K562 (cell line): ENCODE results near the gene ZFAND3. TPM values are rescaled to one million over a fixed set of nuclear protein-coding genes. Genes with fewer than 3 reads are reported as not detected.

Source experiments
- BACH1 ChIP-seq: fragments of 200-800 bp; sonication (Bioruptor generic); IDR thresholded peaks from 2 replicates; pipeline ENCODE4 v1.6.1; 2016; ENCODE audit warnings: missing genetic modification characterization, missing compliant biosample characterization
- C11orf30 ChIP-seq: fragments of 450-650 bp; IDR thresholded peaks from 2 replicates; pipeline ENCODE4 v1.6.1; 2016; ENCODE audit warnings: low read depth, mild to moderate bottlenecking
- E2F4 ChIP-seq: sonication (generic); formaldehyde crosslinking; IDR thresholded peaks from 2 replicates; pipeline ENCODE4 v1.8.0; 2022; ENCODE audit warnings: mild to moderate bottlenecking, low read depth, missing genetic modification reagents
- EP300 ChIP-seq: IDR thresholded peaks from 2 replicates; pipeline ENCODE4 v1.6.1; 2012; ENCODE audit warnings: low read length, improper control_type of control experiment
- FOXK1 ChIP-seq: sonication (generic); formaldehyde crosslinking; IDR thresholded peaks from 2 replicates; pipeline ENCODE4 v1.8.0; 2022; ENCODE audit warnings: missing genetic modification reagents, mild to moderate bottlenecking, borderline replicate concordance
- HOXB6 ChIP-seq: fragments of 250-450 bp; sonication (Bioruptor Pico); IDR thresholded peaks from 2 replicates; pipeline ENCODE4 v1.5.1; 2022; ENCODE audit warnings: mild to moderate bottlenecking, borderline replicate concordance
- JUND ChIP-seq, 2 experiments: IDR thresholded peaks; 2 replicates in 1 of 2; 3 replicates in 1 of 2; pipeline ENCODE4 v1.6.1; 2011; ENCODE audit warnings: borderline replicate concordance in 2 of 2, low read depth in 2 of 2, low read length in 2 of 2, improper control_type of control experiment in 1 of 2, missing biosample characterization in 1 of 2, missing genetic modification characterization in 1 of 2, missing genetic modification reagents in 1 of 2
- L3MBTL2 ChIP-seq: fragments of 450-650 bp; IDR thresholded peaks from 2 replicates; pipeline ENCODE4 v1.6.1; 2016; ENCODE audit warnings: mild to moderate bottlenecking, moderate library complexity
- MEIS2 ChIP-seq: fragments of 450-650 bp; IDR thresholded peaks from 2 replicates; pipeline ENCODE4 v1.6.1; 2014; ENCODE audit warnings: mild to moderate bottlenecking; ENCODE audit not compliant: partially characterized antibody
- PTTG1 ChIP-seq: fragments of 450-650 bp; IDR thresholded peaks from 2 replicates; pipeline ENCODE4 v1.6.1; 2016; ENCODE audit warnings: low read depth, mild to moderate bottlenecking, missing genetic modification characterization, missing compliant biosample characterization
- RB1 ChIP-seq: fragments of 450-650 bp; IDR thresholded peaks from 2 replicates; pipeline ENCODE4 v1.6.1; 2017; ENCODE audit warnings: low read depth, mild to moderate bottlenecking
- TCFL5 ChIP-seq: fragments of 250-450 bp; sonication (Bioruptor Pico); conservative IDR thresholded peaks from 2 replicates; pipeline ENCODE4 v1.6.1; 2021; ENCODE audit warnings: mild to moderate bottlenecking, moderate library complexity, matching md5 sums
- ZNF318 ChIP-seq, 2 experiments: fragments of 450-650 bp; IDR thresholded peaks; 2 replicates each; pipeline ENCODE4 v1.6.1; 2016; ENCODE audit warnings: mild to moderate bottlenecking in 2 of 2, borderline replicate concordance in 1 of 2, low read depth in 1 of 2, moderate library complexity in 1 of 2
- ZNF589 ChIP-seq: fragments of 200-800 bp; sonication (Bioruptor generic); IDR thresholded peaks from 2 replicates; pipeline ENCODE4 v1.6.1; 2016; ENCODE audit warnings: low read depth, missing genetic modification characterization, missing compliant biosample characterization
- ZNF695 ChIP-seq: fragments of 450-650 bp; formaldehyde crosslinking; IDR thresholded peaks from 2 replicates; pipeline ENCODE4 v1.4.0; 2020; ENCODE audit warnings: mild to moderate bottlenecking, moderate library complexity
- ZNF699 ChIP-seq: fragments of 250-450 bp; sonication (Bioruptor Pico); IDR thresholded peaks from 2 replicates; pipeline ENCODE4 v1.8.0; 2021; ENCODE audit warnings: mild to moderate bottlenecking, moderate library complexity; ENCODE audit not compliant: insufficient replicate concordance
- ZSCAN32 ChIP-seq: fragments of 450-650 bp; formaldehyde crosslinking; IDR thresholded peaks from 2 replicates; pipeline ENCODE4 v1.4.0; 2020; ENCODE audit warnings: mild to moderate bottlenecking, moderate library complexity
- polyA plus RNA-seq, 8 experiments: library from polyadenylated mRNA; depleted of rRNA in 4 of 8; stranded (reverse) in 5 of 8; unstranded in 3 of 8; fragments of >200 nt; fragmentation: Nextera tagmentation in 2 of 8; fragmentation: Illumina TruSeq in 1 of 8; extraction: Ambion mirVana in 2 of 8; extraction: Trizol in 1 of 8; gene quantifications; 2 replicates each; pipeline versions ENCODE4 v1.2.1 to v1.2.3, GENCODE V29; 2011 to 2014; ENCODE audit warnings: inconsistent platforms in 1 of 8, missing spikeins in 1 of 8
- total RNA-seq, 7 experiments: library from RNA; depleted of rRNA in 6 of 7; stranded (reverse); fragments of >200 nt in 6 of 7; fragmentation: Illumina TruSeq in 2 of 7; extraction: Trizol in 2 of 7; gene quantifications; 2 replicates each; pipeline versions ENCODE4 v1.2.1 to v1.2.3, GENCODE V29; 2011 to 2021; ENCODE audit warnings: low replicate concordance in 1 of 7

The ZFAND3 gene
- total and polyA plus RNA-seq, 9 of the 15 experiments (the other 6 are each of a cell fraction or from before 2014, with no cell fraction given) = 0.81 to 26.6 (median 11.8) TPM

- no peak for TF ChIP-seq E2F4 (CRISPR knock-in tag)
- peak; percentile 73; the same call in 1 of the 2 replicates for TF ChIP-seq ZSCAN32
- TF ChIP-seq MEIS2 = peak; percentile 84
- peak; percentile 38; the same call in 1 of the 2 replicates for TF ChIP-seq EP300
- no peak for TF ChIP-seq RB1
- peak; percentile 87 for TF ChIP-seq L3MBTL2
- TF ChIP-seq ZNF589 (CRISPR knock-in tag) = peak; percentile 96
- peak; percentile 10; the same call in 1 of the 2 replicates for TF ChIP-seq C11orf30
- no peak for TF ChIP-seq FOXK1 (CRISPR knock-in tag)
- no peak for TF ChIP-seq ZNF699 (CRISPR knock-in tag)
- 0 out of 2 replicates have a peak, but pooled peaks have one; percentile 28 for TF ChIP-seq TCFL5 (CRISPR knock-in tag)
- TF ChIP-seq PTTG1 (tag) = peak; percentile 56
- TF ChIP-seq BACH1 (tag) = peak; percentile 80
- no peak for TF ChIP-seq HOXB6
- no peak for TF ChIP-seq ZNF318 (IDR thresholded peaks at IDR 0.05; ENCODE audit: borderline replicate concordance in 1 of 2, low read depth in 1 of 2)
- peak; percentile 62 for TF ChIP-seq JUND (IDR thresholded peaks at IDR 0.05; ENCODE audit: borderline replicate concordance, low read depth, low read length)
- TF ChIP-seq JUND (tag; IDR thresholded peaks at IDR 0.05; ENCODE audit: borderline replicate concordance, low read depth, low read length) = peak; percentile 43; the same call in 1 of the 3 replicates
- no peak for TF ChIP-seq ZNF695 (CRISPR knock-in tag)
Measured at GRCh38 chr6:37972994-37973757, 153.6 kb downstream of the ZFAND3 start (continued).
